ENCODE measurements around the gene MSI2. TPM values are rescaled to one million over a fixed set of nuclear protein-coding genes. Genes with fewer than 3 reads are reported as not detected.

MSI2 gene
- total RNA-seq, 4 donors from 2014 or later: 15.9 to 22.9 (median 17.0) TPM

DNA sequence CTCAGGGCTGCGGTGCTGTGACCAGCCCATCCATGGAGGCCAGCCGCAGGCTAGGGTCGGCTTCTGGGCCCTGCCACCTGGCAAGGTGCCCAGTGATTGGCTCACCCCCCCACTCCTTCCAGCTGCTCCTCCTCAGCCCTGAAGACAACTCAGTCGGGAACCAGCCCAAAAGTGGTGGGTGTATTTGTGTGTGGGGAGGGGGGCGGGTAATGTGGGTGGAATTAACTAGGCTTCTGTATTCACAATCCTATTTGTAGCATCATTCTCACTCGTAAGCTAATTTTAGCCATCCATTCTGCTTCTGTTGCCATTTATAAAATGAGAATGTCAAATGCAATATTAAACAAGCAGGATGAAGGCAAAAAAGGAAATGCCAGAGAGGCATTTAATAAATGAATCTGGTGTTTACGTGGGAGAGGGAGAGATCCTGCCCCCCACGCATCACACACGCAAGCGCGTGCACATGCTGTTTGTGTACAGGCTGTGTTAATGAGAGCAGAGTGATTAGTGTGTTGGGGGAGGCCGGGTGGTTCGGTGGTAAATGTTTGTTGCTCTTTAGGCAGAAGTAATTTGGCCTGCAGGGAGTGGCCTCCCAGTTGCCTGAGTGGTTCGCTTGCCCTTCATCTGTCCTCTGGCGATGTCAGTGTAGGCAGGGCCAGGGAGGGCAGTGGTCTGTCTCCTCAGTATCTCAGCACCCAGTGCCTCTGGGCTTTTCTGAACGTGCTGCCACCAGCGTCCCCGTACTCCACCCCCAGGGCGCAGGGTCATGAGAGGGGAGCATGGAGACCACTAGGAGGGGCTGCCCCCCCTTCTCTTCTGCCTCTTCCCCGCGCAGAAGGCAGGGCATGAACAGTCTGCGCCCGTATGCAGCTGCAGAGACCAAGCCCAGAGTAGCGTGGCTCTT is 348.7 kb downstream of the MSI2 start:
- H3K27ac ChIP-seq: peak overlapping the region; percentile 32 to 75 (median 60)
- H3K4me3 ChIP-seq: peak overlapping the region in 2 of 4 donors; percentile 11 to 33
- H3K9me3 ChIP-seq: no peaks in the 10 kb centered on the region
- WGBS, 2 donors: 36 to 48% methylated on average over 13 to 21 of the region's 24 CpGs
- intact Hi-C loops (cut with DNase I): loop anchor here (5.0 kb wide), 1 partner anchor 62 kb away; no protein-coding TSS in a partner anchor
- no peak for DNase-seq
- H3K36me3 ChIP-seq: no peaks in the 10 kb centered on the region
- H3K4me1 ChIP-seq: peaks cover 24 to 68% (median 35%) of the 10 kb centered on the region in 3 donors
- TF ChIP-seq, protein P1, sequence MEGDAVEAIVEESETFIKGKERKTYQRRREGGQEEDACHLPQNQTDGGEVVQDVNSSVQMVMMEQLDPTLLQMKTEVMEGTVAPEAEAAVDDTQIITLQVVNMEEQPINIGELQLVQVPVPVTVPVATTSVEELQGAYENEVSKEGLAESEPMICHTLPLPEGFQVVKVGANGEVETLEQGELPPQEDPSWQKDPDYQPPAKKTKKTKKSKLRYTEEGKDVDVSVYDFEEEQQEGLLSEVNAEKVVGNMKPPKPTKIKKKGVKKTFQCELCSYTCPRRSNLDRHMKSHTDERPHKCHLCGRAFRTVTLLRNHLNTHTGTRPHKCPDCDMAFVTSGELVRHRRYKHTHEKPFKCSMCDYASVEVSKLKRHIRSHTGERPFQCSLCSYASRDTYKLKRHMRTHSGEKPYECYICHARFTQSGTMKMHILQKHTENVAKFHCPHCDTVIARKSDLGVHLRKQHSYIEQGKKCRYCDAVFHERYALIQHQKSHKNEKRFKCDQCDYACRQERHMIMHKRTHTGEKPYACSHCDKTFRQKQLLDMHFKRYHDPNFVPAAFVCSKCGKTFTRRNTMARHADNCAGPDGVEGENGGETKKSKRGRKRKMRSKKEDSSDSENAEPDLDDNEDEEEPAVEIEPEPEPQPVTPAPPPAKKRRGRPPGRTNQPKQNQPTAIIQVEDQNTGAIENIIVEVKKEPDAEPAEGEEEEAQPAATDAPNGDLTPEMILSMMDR (IDR thresholded peaks at IDR 0.05): no peak
- no peak for TF ChIP-seq POLR2A (IDR thresholded peaks at IDR 0.05)
- no peaks in the 10 kb centered on the region for H3K27me3 ChIP-seq

DNA sequence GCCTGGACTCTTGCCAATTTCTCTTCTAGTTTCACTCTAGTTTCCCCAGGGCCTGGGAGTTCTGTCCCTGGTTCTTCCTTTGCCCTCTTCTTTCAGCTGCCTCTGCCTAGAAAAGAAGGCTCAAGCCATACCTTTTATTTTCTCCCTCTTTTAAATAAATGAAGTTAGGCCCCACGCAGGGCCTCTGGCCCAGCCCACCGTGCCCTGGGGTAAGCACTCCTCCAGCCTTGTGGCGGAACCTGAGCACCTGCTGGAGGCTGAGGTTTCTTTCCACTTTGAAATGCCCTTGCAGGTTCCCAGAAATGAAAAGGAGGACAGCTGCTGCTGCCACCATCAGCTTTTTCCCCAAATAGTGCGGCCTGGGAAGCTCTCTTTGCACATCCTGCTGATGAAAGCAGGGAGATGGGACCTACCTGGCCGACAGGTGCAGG is 349.4 kb downstream of the MSI2 start:
- no peaks in the 10 kb centered on the region for H3K27me3 ChIP-seq
- TF ChIP-seq, protein P1 (IDR thresholded peaks at IDR 0.05): no peak
- no peak for TF ChIP-seq POLR2A (IDR thresholded peaks at IDR 0.05)
- H3K4me3 ChIP-seq: peak overlapping the region in 1 of 4 donors; percentile 11
- intact Hi-C loops (cut with DNase I): no loop called here
- H3K9me3 ChIP-seq: no peaks in the 10 kb centered on the region
- DNase-seq: no peak
- 80 to 100% methylated on average over 1 to 5 of the region's 5 CpGs for WGBS, 2 donors
- peak overlapping the region; percentile 32 to 75 (median 60) for H3K27ac ChIP-seq
- peaks cover 24 to 68% (median 34%) of the 10 kb centered on the region in 3 donors for H3K4me1 ChIP-seq
- no peaks in the 10 kb centered on the region for H3K36me3 ChIP-seq

DNA sequence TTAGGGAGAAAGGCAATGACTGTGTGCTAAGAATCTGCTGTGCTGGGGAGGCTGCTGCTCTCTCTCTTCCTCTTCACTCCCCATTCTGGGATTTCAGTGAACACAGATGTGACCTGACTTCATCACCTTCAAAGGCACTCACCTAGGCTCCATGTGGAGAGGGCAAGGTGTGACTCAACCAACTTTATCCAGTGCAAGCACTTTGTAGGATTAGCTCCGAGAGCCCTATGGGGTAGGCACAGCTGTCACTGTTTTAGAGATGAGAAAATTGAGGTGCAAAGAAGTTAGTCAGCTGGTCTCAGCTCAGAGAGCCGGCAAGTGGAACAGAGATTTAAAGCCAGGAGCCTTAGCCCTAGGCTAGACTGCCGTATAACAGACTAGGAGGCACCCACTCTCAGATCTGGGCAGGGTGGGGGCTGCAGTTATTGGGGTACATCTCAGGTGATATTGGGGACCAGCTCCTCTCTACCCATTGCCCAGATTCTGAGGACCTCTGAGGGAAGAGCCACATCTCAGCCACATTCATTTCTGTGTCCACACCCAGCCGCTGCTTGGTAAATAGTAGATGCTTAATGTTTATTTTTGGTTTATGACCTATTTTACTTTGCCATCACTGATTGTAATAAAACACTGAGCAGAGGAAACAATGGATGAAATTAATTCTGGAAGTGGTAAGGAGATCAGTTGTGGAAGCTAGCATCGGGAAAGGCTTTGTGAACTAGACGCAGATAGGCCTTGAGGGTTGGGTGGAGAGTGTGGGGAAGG is 350.0 kb downstream of the MSI2 start:
- DNase-seq: no peak
- Histone ChIP-seq H3K36me3 (no peaks in the 10 kb centered on the region), H3K27ac (peak overlapping the region; percentile 32 to 75 (median 60)), H3K27me3 (no peaks in the 10 kb centered on the region), H3K4me3 (no peak overlapping the region), H3K9me3 (no peaks in the 10 kb centered on the region), H3K4me1 (peaks cover 24 to 68% (median 32%) of the 10 kb centered on the region in 3 donors)
- intact Hi-C loops (cut with DNase I): no loop called here
- no peak for TF ChIP-seq POLR2A (IDR thresholded peaks at IDR 0.05)
- TF ChIP-seq, protein P1 (IDR thresholded peaks at IDR 0.05): no peak
- WGBS, 2 donors: 79 to 89% methylated on average over 5 to 6 of the region's 6 CpGs

DNA sequence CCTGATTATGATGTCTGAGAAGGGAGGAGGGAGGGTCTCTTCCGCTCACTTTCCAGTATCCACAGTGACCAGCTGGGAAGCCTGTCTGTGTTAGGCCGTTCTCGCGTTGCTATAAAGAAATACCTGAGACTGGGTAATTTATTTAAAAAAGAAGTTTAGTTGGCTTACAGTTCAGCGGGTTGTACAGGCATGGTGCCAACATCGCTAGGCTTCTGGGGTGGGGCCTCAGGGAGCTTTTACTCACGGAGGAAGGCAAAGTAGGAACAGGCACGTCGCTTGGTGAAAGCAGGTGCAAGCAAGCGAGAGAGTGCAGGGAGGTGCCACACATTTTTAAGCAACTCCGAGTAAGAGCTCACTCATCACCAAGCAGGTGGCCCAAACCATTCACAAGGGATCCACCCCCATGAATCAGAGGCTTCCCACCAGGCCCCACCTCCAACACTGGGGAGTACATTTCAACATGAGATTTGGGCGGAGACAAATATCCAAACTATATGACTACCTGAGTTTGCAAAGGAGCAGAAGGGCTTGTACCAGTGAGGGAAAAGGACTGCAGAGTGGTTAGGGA is 351.3 kb downstream of the MSI2 start:
- Histone ChIP-seq H3K9me3 (no peaks in the 10 kb centered on the region), H3K36me3 (no peaks in the 10 kb centered on the region), H3K4me1 (peaks cover 24 to 74% (median 32%) of the 10 kb centered on the region in 3 donors), H3K27ac (peak overlapping the region in 3 of 4 donors; percentile 61 to 77 (median 63)), H3K27me3 (no peaks in the 10 kb centered on the region), H3K4me3 (no peak overlapping the region)
- WGBS, 2 donors: 41 to 76% methylated on average over 8 to 12 of the region's 12 CpGs
- intact Hi-C loops (cut with DNase I): no loop called here
- DNase-seq: no peak
- TF ChIP-seq, protein P1 (IDR thresholded peaks at IDR 0.05): no peak
- TF ChIP-seq POLR2A (IDR thresholded peaks at IDR 0.05): no peak
